Right hindlimb (tissue), 1 donor: Measurements from ENCODE around the gene TLR9.

Experiments
- DNase-seq: peaks from one replicate; pipeline ENCODE4 v3.0.0-alpha.2; 2018

The TLR9 gene

DNA sequence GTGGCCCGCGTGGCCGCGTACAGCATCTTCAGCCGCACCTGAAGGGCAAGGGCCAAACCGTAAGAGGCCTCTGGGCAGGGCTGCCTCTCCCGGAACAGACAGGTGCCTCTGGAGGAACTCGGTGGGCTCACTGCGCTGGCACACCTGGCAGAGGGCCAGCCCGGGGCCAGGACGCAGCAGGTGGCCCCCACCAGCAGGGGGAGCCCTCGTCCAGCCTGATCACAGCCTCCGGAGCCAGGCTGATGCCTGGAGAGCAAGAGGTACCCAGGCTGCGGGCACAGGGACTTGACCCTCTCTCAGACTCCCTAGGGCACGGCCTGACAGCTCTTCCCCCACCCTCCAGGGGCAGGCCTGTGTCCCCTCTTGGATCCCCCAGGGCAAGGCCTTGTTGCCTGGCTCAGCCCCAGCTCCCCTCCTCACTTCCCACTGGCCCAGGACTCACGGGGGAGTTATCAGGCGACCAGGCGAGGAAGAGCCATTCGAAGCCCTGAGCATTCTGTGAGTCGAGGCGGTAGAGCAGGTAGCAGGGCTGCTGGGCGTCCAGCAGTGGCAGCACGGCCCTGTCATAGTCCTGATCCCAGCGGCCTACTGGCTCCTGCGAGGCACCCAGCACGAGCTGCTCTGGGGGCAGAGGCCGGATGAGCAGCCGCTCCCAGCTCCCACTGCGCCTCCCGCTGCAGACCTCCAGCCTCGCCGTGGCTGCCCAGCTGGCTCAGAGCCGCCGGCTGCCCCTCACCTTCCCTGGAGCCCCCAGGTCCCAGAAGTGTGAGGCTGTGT, 6.2 kb upstream of the TLR9 start:
- no peak for DNase-seq

DNA sequence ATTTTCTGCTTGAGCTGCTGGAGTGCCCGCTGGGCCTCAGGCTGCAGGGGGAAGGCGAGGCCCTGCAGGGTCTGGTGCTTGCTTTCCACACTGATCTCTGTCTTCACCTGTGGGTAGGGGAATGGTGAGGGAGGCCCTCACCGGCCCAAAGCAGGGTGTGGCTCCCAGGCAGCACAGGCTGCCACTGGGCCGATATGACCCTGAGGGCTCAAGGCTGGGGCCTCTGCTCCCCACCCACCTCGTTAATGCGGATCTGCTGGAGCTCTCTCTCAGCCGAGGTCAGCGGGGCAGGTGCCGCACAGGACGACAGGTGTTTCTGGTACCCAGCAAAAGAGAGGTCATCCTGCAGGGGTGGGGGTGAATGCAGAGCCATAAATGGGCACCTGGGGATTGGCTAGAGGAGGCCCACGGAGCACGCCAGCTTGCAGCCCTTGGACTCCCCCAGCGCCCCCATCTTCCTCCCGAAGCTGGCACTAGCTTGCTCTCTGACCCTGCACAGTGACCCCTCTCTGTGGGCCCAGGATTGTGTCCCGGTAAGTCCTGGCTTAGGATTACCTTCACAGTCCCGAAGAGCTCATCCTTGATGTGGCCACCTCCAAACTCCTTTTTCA, 5.5 kb upstream of the TLR9 start:
- no peak for DNase-seq

DNA sequence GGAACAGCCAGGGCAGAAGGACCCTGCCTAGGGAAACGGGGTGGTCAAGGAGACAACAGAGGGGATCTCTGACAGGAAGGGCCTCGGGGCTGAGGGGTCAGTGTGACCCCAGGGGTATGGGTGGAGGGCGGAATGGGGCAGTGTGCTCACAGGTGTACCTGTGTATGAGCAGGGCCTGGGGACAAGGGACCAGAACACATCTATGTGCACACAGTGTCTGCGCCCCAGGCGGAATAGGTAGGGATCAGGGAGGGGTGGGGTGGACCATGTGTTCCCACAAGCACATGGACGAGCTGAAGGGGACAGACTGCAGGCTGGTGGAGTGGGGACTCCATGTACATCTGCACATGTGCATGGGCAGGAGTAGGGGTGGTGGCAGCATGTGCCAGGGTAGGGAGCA, 5.0 kb upstream of the TLR9 start:
- DNase-seq: peak; percentile 12

DNA sequence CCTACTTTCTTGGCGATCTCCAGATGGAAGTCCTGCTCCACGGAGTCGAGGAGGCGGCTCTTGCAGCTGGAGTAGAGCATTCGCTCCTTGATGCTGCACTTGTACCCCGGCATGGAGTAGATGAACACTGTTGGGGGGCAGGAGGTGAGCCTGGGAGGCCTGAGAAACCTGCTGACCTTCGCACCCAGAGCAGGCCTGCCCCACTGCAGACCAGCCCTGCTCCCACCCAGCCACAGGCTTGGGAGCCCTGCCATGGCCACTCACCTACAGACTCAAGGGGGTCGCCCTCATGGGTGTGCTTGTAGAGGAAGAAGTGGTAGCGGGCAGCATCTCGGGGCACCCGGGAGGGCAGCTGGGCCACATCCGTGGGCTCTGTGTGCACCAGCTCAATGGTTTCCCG, 4.2 kb upstream of the TLR9 start:
- DNase-seq: peak; percentile 11

DNA sequence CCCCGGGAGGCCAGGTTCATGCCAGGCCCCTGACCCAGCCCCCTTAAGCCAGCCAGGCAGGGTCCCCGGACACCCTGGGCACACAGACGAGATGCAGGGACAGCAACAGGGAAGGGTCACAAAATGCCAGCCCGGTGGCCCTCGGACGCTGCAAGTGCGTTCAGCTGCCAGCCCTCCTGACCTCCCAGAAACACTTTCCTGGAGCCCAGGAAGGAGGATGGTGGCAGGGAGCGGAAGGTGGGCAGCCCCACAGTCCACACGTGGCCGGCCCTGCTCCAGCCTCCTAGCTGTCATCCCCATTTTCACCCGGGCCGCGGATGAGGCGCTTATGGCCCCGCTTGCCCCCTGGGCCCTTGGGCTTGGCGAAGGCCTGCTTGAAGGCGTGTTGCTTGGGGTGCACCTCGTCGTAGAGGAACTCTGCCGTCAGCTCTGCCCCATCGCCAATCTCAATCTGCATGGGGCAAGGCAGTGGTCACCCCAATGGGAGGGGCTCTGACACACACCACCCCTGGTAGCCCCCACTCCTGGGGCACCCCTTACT, 3.4 kb upstream of the TLR9 start:
- peak; percentile 19 for DNase-seq

DNA sequence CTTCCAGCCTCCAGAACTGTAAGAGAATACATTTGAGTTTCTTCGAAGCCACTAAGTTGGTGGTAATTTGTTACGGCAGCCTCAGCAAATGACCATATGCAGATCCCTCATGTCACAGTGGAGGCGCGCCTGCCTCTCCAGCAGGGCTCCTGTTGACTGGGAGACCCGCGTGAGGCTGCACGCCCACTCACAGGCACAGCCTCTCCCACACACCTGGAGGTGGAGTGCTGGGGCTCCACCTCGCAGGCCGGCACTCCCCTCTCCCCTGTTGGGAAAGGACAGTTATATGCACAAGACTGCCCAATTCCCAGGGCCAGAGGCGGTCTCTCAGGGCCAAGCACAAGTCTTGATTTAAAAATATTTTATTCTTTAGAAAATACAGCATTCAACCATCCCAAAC, 2.8 kb upstream of the TLR9 start:
- peak; percentile 14 for DNase-seq

DNA sequence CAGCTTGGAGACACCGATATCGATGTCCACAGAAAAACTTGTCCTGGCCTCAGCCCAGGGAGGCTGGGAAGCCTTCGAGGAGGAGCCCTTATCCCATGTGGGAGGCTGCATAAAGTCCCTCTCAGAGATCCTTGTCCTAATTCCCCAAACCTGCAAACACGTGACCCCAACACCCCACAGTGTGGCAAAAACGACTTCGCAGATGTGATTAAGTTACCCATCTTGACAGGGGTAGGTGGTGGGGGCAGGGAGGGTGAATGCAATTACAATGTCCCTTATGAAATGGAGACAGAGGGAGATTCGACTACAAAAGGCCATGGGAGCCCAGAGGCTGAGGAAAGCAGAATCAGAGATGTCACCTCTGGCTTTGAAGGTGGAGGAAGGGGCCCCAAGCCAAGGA, 2.3 kb upstream of the TLR9 start:
- DNase-seq: no peak

DNA sequence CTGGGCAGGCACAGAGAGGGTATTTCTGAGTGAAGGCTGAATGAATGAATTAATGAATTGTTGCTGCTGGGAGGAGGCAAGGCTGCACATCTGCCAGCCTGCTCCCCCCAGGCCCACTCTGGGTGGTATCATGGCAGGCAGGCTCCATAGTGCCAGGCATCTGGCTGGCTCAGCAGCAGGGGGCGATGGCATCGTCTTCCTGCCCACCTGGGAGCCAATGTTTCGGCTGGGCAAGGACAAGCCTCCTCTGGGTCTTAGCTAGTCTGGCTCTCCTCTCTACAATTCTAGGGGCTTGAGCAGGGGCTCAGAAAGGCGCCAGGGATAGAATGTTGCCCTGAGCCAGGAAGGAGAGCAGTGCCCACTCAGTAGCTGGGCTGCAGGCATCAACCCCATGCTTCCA, 1.7 kb upstream of the TLR9 start:
- peak; percentile 12 for DNase-seq

DNA sequence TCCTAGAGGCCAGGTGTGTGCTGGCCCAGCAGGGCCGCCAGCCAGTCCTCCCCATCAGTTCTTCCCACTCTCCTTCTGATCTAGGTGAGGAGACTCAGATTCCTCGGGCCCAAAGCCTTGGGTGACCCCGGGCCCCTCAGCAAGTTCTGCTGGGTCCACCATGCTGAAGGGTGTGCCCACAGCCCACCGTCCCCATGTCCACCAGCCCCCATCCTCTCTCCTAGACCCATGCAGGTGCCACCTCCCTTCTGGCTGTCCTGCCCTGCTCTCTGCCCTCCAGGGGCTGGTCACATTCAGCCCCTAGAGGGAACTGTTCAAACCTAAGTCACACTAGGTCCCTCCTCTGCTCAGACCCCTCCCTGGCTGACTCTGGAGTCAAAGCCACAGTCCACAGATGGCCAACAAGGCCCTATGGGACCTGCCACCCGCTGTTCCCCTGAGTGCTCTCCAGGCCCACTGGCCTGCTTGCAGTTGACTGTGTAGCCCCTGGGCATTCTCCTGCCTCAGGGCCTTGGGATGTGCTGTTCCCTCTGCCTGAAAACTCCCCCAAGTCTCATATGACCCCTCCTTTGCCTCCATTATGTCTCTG, 878 bp upstream of the TLR9 start:
- peak; percentile 14 for DNase-seq

DNA sequence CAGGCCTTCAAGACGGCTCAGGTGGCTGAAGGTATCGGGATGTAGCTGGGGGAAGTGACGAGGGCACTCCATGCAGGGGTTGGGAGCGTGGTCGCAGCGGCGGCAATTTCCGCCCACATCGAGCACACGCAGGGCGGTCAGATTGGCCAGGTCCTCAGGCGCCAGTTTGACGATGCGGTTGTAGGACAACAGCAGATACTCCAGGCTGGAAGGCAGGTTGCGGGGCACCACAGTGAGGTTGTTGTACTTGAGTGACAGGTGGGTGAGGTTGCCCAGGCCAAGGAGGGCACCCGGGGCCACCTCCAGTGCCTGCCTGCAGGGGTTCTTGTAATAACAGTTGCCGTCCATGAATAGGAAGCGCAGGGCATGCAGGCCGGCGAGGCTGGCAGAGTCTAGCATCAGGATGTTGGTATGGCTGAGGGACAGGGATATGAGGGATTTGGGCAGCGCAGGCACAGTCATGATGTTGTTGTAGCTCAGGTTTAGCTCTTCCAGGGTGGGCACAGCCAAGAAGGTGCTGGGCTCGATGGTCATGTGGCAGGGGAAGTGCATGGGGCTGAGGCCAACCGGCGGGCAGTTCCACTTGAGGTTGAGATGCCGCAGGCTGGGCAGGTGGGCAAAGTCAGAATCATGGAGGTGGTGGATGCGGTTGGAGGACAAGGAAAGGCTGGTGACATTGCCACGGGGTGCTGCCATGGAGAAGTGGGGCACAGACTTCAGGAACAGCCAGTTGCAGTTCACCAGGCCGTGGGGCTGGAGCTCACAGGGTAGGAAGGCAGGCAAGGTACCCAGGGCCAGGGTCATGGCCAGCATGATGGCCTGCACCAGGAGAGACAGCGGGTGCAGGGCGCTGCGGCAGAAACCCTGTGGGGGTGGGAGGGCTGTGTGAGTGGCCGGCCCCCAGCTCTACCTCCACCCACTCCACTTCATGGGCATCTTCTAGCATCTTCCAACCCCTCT, 1.7 kb downstream of the TLR9 start:
- DNase-seq: no peak

DNA sequence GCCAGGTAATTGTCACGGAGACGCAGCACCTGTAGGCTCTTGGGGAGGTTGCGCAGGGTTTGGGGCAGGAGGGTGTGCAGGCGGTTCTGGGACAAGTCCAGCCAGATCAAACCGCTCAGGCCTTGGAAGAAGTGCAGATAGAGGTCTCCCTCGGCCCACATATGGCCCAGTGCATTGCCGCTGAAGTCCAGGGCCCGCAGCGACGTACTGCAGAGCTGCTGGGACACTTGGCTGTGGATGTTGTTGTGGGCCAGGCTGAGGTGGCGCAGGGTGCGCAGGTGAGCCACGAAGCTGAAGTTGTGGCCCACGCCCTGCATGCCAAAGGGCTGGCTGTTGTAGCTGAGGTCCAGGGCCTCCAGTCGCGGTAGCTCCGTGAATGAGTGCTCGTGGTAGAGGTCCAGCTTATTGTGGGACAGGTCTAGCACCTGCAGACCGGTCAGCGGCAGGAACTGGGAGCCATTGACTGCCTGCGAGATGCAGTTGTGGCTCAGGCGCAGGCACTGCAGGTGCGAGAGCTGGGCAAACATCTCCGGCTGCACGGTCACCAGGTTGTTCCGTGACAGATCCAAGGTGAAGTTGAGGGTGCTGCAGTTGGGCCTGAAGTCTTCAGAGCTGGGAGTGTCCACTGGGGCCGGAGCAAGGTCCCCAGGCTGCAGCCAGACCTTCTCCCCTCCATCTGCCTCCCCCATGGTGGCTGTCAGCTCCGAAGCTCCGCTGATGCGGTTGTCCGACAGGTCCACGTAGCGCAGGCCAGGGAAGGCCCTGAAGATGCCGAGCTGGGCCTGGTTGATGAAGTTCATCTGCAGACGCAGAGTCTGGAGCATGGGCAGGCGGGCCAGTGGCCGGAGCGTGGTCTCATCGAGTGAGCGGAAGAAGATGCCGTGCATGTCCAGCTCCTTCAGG, 2.9 kb downstream of the TLR9 start:
- no peak for DNase-seq

DNA sequence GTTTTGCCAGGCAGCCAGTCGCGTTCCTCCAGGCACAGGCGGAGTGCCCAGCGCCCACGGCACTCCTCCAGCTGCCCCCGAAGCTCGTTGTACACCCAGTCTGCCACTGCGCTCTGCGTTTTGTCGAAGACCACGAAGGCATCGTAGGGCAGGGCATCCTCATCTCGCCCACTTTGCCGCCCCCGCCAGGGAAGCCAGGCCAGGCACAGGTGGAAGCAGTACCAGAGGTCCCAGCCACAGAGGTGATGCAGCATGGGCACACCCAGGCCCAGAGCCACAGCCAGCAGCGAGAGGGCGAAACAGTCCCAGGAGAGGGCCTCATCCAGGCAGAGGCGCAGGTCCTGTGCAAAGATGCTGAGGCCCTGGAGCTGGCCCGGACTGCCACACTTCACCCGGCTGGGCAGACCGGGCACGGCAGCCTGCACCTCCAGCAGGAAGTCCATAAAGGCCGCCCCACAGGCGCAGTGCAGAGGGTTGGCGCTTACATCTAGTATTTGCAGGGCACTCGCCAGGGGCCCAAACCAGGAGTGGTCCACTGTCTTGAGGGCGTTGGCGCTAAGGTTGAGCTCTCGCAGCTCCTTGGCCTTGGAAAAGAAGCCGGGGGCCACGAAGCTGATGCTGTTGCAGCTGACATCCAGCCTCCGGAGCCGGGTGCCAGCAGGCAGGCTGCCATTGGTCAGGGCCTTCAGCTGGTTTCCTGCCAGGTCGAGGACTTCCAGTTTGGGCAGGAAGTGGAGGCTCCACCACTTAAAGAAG, 3.7 kb downstream of the TLR9 start:
- no peak for DNase-seq

DNA sequence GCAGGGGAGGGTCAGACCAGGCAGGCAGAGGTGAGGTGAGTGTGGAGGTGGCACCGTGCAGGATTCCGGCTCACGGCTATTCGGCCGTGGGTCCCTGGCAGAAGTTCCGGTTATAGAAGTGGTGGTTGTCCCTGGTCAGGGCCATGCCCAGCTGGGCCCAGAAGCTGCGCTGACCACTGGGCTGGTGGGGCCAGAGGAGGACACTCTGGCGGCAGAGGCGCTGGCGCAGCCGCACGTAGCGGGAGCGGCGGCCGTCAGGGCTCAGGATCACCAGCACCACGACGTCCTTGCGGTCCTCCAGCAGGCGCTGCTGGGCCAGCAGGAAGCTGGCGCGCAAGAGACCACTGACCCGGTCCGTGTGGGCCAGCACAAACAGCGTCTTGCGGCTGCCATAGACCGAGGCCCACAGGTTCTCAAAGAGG, 4.3 kb downstream of the TLR9 start:
- no peak for DNase-seq

DNA sequence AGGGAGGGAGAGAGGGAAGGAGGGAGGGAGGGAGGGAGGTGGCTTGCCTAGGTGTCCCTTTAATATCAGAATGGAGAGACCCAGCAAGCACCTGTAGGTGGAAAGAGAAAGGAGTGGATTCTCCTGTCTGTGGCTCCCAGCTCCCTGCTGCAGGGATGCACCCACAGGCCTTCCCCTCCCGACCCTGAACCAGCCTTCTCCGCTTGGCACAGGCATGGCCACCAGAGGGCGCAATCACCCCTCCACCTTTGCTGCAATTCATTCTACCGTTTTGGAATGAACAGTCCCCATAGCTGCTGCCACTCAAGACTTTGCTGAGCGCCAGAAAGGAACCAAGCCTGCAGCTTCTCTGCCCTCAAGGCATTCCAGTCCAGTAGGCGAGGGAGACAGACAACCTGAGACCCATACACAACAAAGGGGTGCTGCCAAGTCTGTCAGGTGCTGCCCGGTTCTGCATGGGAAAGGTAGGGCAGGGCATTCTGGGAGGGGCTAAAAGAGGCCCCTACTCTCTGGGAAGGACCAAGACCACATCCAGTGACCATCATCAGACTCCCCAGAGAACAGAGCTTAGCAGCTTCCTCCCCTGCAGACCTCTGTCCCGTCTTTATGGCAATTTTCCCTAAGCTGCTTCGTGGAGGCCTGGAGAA, 4.9 kb downstream of the TLR9 start:
- DNase-seq: peak; percentile 89

DNA sequence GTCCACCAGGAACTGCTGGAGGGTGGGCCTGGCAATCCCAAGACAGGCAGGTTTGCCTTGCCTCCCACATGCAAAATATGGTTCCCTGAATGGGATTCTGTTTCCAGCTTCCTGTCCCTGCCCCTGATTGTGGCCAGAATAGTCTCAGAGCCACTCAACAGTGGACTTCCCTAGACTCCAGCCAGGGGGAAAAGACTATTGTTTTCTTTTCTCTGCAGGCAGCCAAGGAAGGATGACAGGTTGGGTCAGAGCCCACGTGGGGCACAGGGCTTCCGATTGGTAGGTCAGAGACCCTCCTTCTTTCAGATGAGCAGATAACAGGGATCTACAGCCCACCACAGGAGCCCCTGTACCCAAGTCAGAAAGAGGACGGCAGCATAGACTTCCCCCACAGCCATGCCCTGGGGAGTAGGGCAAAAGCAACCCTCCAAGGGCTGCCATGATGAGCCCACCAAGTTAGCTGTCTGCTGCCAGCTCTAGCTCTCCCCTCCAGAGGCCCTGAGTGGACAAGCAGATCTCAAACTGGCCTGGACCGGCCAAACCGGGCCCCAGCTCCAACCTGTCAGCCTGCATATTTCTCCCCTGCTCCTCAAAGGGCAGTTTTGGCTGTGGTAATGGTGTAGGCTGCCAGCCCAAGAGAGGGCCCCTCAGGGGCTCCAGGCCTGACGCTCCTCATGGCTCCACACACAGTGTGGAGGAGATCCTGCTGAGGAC, 6.4 kb downstream of the TLR9 start:
- DNase-seq: peak; percentile 23

DNA sequence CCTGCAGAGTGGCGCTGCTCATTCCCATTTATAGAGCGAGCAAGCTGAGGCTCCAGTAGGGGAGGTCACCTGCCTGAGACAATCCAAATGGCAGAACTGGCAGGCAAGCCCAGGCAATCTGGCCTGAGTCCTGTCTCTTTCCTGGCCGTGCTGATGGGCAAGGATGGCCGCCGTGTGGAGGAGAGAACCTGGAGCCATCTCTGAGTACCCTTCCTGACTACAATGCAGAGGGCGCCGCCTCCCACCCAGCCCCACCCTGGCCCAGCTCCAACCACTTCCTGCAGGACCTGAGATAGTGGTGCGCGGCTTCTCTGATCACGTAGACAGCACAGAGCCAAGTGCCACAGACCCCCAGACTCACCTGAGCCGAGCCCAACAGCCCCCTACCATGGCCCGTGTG, 7.0 kb downstream of the TLR9 start:
- peak; percentile 21 for DNase-seq

DNA sequence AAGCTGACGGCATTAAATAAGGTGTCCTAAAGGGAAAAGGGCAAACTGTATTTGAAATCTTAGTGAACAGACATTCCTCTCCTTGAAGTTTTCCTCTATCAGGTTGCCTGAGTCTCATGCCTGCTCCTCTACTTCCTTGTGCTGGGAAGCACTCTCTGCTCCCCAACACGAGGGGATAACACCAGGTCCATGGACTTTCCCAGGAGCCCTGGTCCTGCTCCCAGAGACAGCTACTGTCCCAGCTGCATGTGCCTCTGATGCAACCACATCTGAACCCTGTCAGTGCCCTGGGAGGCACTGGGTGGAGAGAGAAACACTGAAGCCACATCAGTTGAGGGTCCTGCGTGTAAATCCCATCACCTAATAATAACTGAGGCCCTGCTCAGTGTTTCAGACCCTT, 7.4 kb downstream of the TLR9 start:
- DNase-seq: no peak

DNA sequence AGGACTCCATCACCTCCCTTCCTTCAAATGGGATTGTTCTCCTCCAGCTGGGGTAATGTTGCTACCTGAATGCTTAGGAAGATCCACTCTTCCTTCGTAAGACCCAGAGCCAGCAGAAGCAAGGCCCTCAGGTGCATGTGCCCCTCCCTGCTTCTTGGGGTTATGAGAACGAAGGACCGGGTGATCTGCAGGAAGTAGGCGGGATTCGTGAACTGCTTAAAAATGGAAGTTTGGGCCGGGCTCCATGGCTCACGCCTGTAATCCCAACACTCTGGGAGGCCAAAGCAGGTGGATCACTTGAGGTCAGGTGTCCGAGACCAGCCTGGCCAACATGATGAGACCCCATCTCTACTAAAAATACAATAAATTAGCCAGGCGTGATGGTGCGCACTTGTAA, 8.0 kb downstream of the TLR9 start:
- no peak for DNase-seq

DNA sequence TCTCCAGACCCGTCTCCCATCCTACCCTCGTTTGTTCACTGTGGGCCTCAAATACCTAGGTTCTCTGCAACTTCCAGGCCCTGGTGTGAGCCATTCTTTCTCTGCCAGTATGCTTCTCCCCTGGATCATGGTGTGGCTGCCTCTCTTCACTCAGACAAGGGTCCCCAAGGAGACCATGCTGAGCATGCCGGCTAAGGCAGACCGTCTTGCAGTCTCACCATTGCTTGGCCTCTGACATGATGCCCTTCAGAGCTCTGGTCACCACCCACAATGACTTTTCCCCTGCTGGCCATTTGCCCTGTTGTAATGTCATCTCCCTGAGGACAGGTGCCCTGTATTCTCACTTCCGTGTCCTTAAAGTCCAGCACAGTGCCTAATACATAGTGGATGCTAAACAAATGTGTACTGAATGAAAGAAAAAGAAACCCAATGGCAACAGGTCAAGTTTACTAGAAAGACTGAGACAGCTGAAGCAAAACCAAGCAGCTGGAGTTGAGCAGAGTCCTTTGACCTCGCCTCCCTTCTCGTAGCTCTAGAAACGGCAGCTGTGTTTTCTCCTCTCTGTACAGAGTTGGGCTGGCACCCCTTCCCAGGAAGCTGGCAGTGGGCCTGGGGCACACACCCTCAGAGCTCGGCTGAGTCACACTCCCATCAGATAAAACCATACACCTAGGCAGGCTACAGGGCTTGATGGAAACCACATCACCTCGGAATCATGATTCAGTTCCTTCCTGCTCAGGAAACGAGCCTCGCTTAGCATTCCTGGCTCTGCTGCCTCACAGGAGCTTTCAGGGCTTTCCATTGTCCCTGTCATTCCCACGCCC, 8.6 kb downstream of the TLR9 start:
- DNase-seq: peak; percentile 84
